Fibroblast of lung (primary cell): ENCODE results near the gene CNDP1.

Experiments
- EZH2 ChIP-seq: IDR thresholded peaks from 2 replicates; pipeline ENCODE4 v1.5.1; 2012; ENCODE audit warnings: low read length, control low read depth, mild to moderate bottlenecking; ENCODE audit errors: missing control alignments
- TF ChIP-seq, protein P1 (sequence below), 2 donors: IDR thresholded peaks in 1 of 2; conservative IDR thresholded peaks in 1 of 2; 1 replicate in 1 of 2; 2 replicates in 1 of 2; pipeline ENCODE4 v1.5.1; 2011 to 2012; ENCODE audit warnings: low read length in 2 of 2, control low read depth in 1 of 2, inconsistent platforms in 1 of 2, low read depth in 1 of 2, mild to moderate bottlenecking in 1 of 2

GRCh38 chr18:74489676-74490075, 44.6 kb upstream of the CNDP1 start:
- TF ChIP-seq, protein P1, sequence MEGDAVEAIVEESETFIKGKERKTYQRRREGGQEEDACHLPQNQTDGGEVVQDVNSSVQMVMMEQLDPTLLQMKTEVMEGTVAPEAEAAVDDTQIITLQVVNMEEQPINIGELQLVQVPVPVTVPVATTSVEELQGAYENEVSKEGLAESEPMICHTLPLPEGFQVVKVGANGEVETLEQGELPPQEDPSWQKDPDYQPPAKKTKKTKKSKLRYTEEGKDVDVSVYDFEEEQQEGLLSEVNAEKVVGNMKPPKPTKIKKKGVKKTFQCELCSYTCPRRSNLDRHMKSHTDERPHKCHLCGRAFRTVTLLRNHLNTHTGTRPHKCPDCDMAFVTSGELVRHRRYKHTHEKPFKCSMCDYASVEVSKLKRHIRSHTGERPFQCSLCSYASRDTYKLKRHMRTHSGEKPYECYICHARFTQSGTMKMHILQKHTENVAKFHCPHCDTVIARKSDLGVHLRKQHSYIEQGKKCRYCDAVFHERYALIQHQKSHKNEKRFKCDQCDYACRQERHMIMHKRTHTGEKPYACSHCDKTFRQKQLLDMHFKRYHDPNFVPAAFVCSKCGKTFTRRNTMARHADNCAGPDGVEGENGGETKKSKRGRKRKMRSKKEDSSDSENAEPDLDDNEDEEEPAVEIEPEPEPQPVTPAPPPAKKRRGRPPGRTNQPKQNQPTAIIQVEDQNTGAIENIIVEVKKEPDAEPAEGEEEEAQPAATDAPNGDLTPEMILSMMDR (conservative IDR thresholded peaks at IDR 0.05 in 1 of 2, IDR thresholded peaks at IDR 0.05 in 1 of 2; ENCODE audit: low read depth in 1 of 2, low read length in 2 of 2): no peak
- TF ChIP-seq EZH2: no peak
